Smooth muscle cell (in vitro differentiated cells): ENCODE measurements around the gene BANP. TPM values are rescaled to one million over a fixed set of nuclear protein-coding genes. Genes with fewer than 3 reads are reported as not detected.
"Not testable (repeated sequence)": the region's sequence is repeated elsewhere in the genome, so short reads cannot be mapped to it uniquely, and the experiment has no call there.

Experiments used
- DNase-seq: peaks from one replicate; lab custom pipeline; 2025; ENCODE audit not compliant: unreplicated experiment; lab: John Stamatoyannopoulos, UW
- H2AFZ ChIP-seq: fragments of 200-600 bp; sonication (generic); 2 replicates; pipeline ENCODE4 v1.6.0; 2016; ENCODE audit warnings: antibody characterized with exemption, low read depth, mild to moderate bottlenecking
- H3F3A ChIP-seq: fragments of 200-600 bp; sonication (generic); 2 replicates; pipeline ENCODE4 v1.6.0; 2017; ENCODE audit warnings: antibody characterized with exemption, low read depth
- H3K27ac ChIP-seq: fragments of 200-600 bp; sonication (generic); 2 replicates; pipeline ENCODE4 v1.5.1; 2016; ENCODE audit warnings: low read depth, mild to moderate bottlenecking
- H3K27me3 ChIP-seq: fragments of 200-600 bp; sonication (generic); 2 replicates; pipeline ENCODE4 v1.6.1; 2016; ENCODE audit warnings: low read depth, mild to moderate bottlenecking
- H3K36me3 ChIP-seq: fragments of 200-600 bp; sonication (generic); 2 replicates; pipeline ENCODE4 v1.5.1; 2016; ENCODE audit warnings: low read depth
- H3K4me1 ChIP-seq: fragments of 200-600 bp; sonication (generic); 2 replicates; pipeline ENCODE4 v1.5.1; 2016; ENCODE audit warnings: low read depth
- H3K4me2 ChIP-seq: fragments of 200-600 bp; sonication (generic); 2 replicates; pipeline ENCODE4 v1.6.0; 2016; ENCODE audit warnings: mild to moderate bottlenecking
- H3K4me3 ChIP-seq: fragments of 200-600 bp; sonication (generic); 2 replicates; pipeline ENCODE4 v1.5.1; 2016; ENCODE audit warnings: mild to moderate bottlenecking
- H3K79me2 ChIP-seq: fragments of 200-600 bp; sonication (generic); 2 replicates; pipeline ENCODE4 v1.6.0; 2016; ENCODE audit warnings: low read depth, mild to moderate bottlenecking
- H3K9ac ChIP-seq: fragments of 200-600 bp; sonication (generic); 2 replicates; pipeline ENCODE4 v1.6.0; 2016; ENCODE audit warnings: low read depth
- H3K9me3 ChIP-seq: fragments of 200-600 bp; sonication (generic); replicated peaks from 2 replicates; pipeline ENCODE4 v1.5.1; 2016; ENCODE audit warnings: low read depth
- H4K20me1 ChIP-seq: fragments of 200-600 bp; sonication (generic); 2 replicates; pipeline ENCODE4 v1.6.0; 2016; ENCODE audit warnings: low read depth
- CTCF ChIP-seq: fragments of 200-600 bp; sonication (generic); IDR thresholded peaks from 2 replicates; pipeline ENCODE4 v1.5.1; 2017; ENCODE audit warnings: borderline replicate concordance, mild to moderate bottlenecking, antibody characterized with exemption; ENCODE audit not compliant: insufficient read depth, poor library complexity, severe bottlenecking
- WGBS: methylation state at CpG from one replicate; pipeline ENCODE4 v1.1.7; 2016; ENCODE audit warnings: low lambda C conversion rate; 5-methylcytosine and 5-hydroxymethylcytosine counted together
- polyA plus RNA-seq: library from polyadenylated mRNA; unstranded; fragments of >200 nt; fragmentation: Nextera tagmentation; extraction: Ambion mirVana; gene quantifications from 2 replicates; pipeline ENCODE4 v1.2.1, GENCODE V29; 2016
- total RNA-seq: library from RNA; depleted of rRNA; stranded (reverse); fragments of >200 nt; gene quantifications from 2 replicates; pipeline ENCODE4 v1.2.3, GENCODE V29; 2014

The BANP gene
- total and polyA plus RNA-seq, 2 experiments from 2014 or later = 11.5 to 19.5 TPM

GRCh38 chr16:88034770-88035169 is 83.5 kb downstream of the BANP start:
- Histone ChIP-seq H3K4me2 (no peak overlapping the region), H3F3A (no peaks in the 10 kb centered on the region), H3K9me3 (no peaks in the 10 kb centered on the region), H3K79me2 (no peaks in the 10 kb centered on the region), H2AFZ (no peak overlapping the region), H3K9ac (no peak overlapping the region), H3K27me3 (no peaks in the 10 kb centered on the region), H3K4me1 (no peaks in the 10 kb centered on the region), H3K4me3 (no peak overlapping the region), H4K20me1 (no peaks in the 10 kb centered on the region), H3K27ac (no peak overlapping the region), H3K36me3 (no peaks in the 10 kb centered on the region)
- DNase-seq = no peak
- TF ChIP-seq CTCF = no peak
- 79% methylated on average over 7 of the region's 7 CpGs for WGBS

DNA sequence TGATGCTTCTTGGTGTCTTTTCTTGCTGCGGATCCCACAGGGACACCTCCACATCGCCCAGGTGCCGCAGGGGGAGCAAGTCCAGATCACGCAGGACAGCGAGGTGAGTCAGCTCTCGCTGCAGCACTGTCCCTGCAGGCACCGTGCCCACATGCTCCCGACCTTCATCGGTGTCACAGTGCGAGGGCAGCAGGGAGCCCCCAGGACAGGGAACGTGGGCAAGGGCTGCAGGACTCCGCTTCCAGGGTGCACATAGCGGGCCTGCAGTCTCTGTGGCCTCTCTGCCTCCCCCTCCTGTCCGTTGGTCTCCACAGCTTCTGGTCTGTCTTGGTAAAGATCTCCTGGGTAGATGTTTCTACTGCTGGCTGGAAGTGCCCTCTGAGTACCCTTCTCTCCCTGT is 84.1 kb downstream of the BANP start:
- H3K4me3 ChIP-seq = no peak overlapping the region
- no peak overlapping the region for H3K9ac ChIP-seq
- H3K36me3 ChIP-seq = no peaks in the 10 kb centered on the region
- no peaks in the 10 kb centered on the region for H3K9me3 ChIP-seq
- H3K27me3 ChIP-seq = no peaks in the 10 kb centered on the region
- H3F3A ChIP-seq = no peaks in the 10 kb centered on the region
- 97% methylated on average over 14 of the region's 14 CpGs for WGBS
- TF ChIP-seq CTCF = no peak
- DNase-seq = no peak
- no peak overlapping the region for H2AFZ ChIP-seq
- H4K20me1 ChIP-seq = no peaks in the 10 kb centered on the region
- H3K27ac ChIP-seq = no peak overlapping the region
- H3K79me2 ChIP-seq = no peaks in the 10 kb centered on the region
- no peaks in the 10 kb centered on the region for H3K4me1 ChIP-seq
- H3K4me2 ChIP-seq = no peak overlapping the region

- H2AFZ ChIP-seq, H3K79me2 ChIP-seq, H3K4me3 ChIP-seq, DNase-seq, H3K4me2 ChIP-seq, H3K27ac ChIP-seq, H3K36me3 ChIP-seq, H3K4me1 ChIP-seq, H3K9ac ChIP-seq, H4K20me1 ChIP-seq, H3K9me3 ChIP-seq, H3F3A ChIP-seq, H3K27me3 ChIP-seq: not testable (repeated sequence)
- WGBS = 97% methylated on average over 30 of the region's 30 CpGs
Measured at GRCh38 chr16:88035884-88036639, 84.8 kb downstream of the BANP start.

DNA sequence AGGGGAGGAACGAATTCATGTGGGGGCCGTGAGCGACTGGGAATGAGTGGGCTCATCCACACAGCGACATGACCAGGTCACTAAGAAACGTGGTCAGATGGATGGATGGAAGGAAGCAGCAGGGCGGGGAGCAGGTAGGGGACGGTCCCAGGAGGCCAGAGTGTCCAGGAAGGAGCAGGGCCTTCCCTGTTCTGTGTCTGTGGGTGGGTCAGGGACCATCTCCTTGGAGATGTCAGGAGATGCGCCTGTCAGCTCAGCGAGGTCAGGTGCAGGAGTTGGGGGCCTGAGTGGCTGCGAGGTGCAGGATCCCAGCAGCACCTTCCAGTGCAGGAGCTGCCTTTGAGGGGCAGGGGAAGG is 85.4 kb downstream of the BANP start:
- not testable (repeated sequence) for H3K36me3 ChIP-seq, H3K4me3 ChIP-seq, H4K20me1 ChIP-seq, H3K9ac ChIP-seq, H3F3A ChIP-seq, DNase-seq, H2AFZ ChIP-seq, H3K27ac ChIP-seq, H3K79me2 ChIP-seq, H3K4me2 ChIP-seq, H3K4me1 ChIP-seq, H3K9me3 ChIP-seq, H3K27me3 ChIP-seq
- 97% methylated on average over 10 of the region's 10 CpGs for WGBS

GRCh38 chr16:88037359-88037758 is 86.1 kb downstream of the BANP start:
- not testable (repeated sequence) for H3K4me3 ChIP-seq, DNase-seq, H3K27ac ChIP-seq, H3K4me1 ChIP-seq, H4K20me1 ChIP-seq, H3K36me3 ChIP-seq, H2AFZ ChIP-seq, H3K4me2 ChIP-seq, H3F3A ChIP-seq, H3K27me3 ChIP-seq, H3K9ac ChIP-seq, H3K9me3 ChIP-seq, H3K79me2 ChIP-seq
- WGBS = 98% methylated on average over 9 of the region's 10 CpGs

DNA sequence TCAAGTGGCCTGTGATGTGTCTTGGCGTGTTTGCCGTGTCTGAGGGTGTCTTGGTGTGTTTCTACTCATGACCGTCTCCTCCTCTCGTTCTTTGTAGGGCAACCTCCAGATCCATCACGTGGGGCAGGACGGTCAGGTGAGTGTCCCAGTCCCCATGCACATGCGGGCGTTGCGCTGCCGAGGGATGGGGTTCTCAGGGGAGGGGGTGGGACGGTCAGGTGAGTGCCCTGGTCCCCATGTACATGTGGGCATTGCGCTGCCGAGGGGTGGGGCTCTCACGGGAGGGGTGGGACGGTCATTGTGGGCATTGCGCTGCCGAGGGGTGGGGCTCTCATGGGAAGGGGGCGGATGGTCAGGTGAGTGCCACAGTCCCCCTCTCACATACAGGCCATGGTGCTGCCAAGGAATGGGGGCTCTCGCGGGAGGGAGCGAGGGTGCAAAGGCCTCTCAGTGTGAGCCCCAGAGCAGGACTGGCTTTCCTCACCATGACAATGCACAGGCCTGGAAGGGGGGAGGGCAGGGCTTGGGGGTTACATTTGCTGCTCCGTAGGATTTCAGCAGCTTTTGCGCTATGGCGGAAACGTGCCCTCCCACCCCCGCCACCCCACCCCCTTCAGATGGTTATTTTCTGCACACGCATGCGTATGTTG is 86.8 kb downstream of the BANP start:
- not testable (repeated sequence) for H4K20me1 ChIP-seq, H3F3A ChIP-seq, H3K4me1 ChIP-seq, H3K79me2 ChIP-seq, DNase-seq, H3K27me3 ChIP-seq, H3K4me3 ChIP-seq, H3K36me3 ChIP-seq, H2AFZ ChIP-seq, H3K9ac ChIP-seq, H3K27ac ChIP-seq, H3K9me3 ChIP-seq, H3K4me2 ChIP-seq
- 95% methylated on average over 17 of the region's 28 CpGs for WGBS

GRCh38 chr16:88038526-88038908 is 87.3 kb downstream of the BANP start:
- not testable (repeated sequence) for H3K9me3 ChIP-seq, H3F3A ChIP-seq, H3K4me2 ChIP-seq, H3K9ac ChIP-seq, H3K27me3 ChIP-seq, H3K36me3 ChIP-seq, H3K4me3 ChIP-seq, H2AFZ ChIP-seq, H3K27ac ChIP-seq, H4K20me1 ChIP-seq, DNase-seq, H3K79me2 ChIP-seq, H3K4me1 ChIP-seq
- WGBS = 96% methylated on average over 9 of the region's 9 CpGs
